K562 (cell line): ENCODE data around the gene CBX3.

Experiments
- ARNT ChIP-seq, 2 experiments: fragments of 450-650 bp; IDR thresholded peaks; 2 replicates each; pipeline ENCODE4 v1.6.1; 2016; ENCODE audit warnings: mild to moderate bottlenecking in 1 of 2
- BRD4 ChIP-seq: fragments of 200-600 bp; sonication (generic); IDR thresholded peaks from 2 replicates; pipeline ENCODE4 v1.6.1; 2017; ENCODE audit warnings: inconsistent platforms
- GTF2E2 ChIP-seq: fragments of 200-800 bp; sonication (Bioruptor generic); IDR thresholded peaks from 2 replicates; pipeline ENCODE4 v1.6.1; 2016; ENCODE audit warnings: missing genetic modification characterization, missing compliant biosample characterization
- HMG20A ChIP-seq: fragments of 450-650 bp; formaldehyde crosslinking; conservative IDR thresholded peaks from 2 replicates; pipeline ENCODE4 v1.4.0; 2020; ENCODE audit warnings: mild to moderate bottlenecking, mixed read lengths
- NFIC ChIP-seq: fragments of 450-650 bp; IDR thresholded peaks from 2 replicates; pipeline ENCODE4 v1.6.1; 2017; ENCODE audit warnings: mild to moderate bottlenecking, inconsistent platforms
- PML ChIP-seq: IDR thresholded peaks from 2 replicates; pipeline ENCODE4 v1.6.1; 2012; ENCODE audit warnings: low read length, inconsistent platforms
- POLR2A ChIP-seq: fragments of 450-650 bp; conservative IDR thresholded peaks from 2 replicates; pipeline ENCODE4 v1.6.1; 2016
- RAD21 ChIP-seq, 2 experiments: fragments of 250-450 bp in 1 of 2; fragments of 450-650 bp in 1 of 2; sonication (Bioruptor Pico) in 1 of 2; formaldehyde crosslinking in 1 of 2; IDR thresholded peaks in 1 of 2; conservative IDR thresholded peaks in 1 of 2; 2 replicates each; pipeline versions ENCODE4 v1.4.0 to v1.8.0; 2020 to 2022; ENCODE audit warnings: mild to moderate bottlenecking in 2 of 2, moderate library complexity in 1 of 2
- RBM39 ChIP-seq: fragments of 200-400 bp; formaldehyde crosslinking; optimal IDR thresholded peaks from 2 replicates; pipeline ENCODE3; 2018; ENCODE audit warnings: low read depth, low read length
- XRCC4 ChIP-seq: IDR thresholded peaks from one replicate; pipeline ENCODE4 v1.6.1; 2011; ENCODE audit not compliant: insufficient read depth, insufficient read length; ENCODE audit errors: extremely low read depth
- ZFX ChIP-seq: sonication (generic); formaldehyde crosslinking; IDR thresholded peaks from 2 replicates; pipeline ENCODE4 v1.8.0; 2022; ENCODE audit warnings: mild to moderate bottlenecking, missing genetic modification reagents, moderate library complexity
- ZNF57 ChIP-seq: fragments of 450-650 bp; formaldehyde crosslinking; IDR thresholded peaks from 2 replicates; pipeline ENCODE4 v1.4.0; 2020; ENCODE audit warnings: mild to moderate bottlenecking, moderate library complexity
- TF ChIP-seq, protein P1 (sequence below): fragments of 250-450 bp; sonication (Bioruptor Pico); IDR thresholded peaks from 2 replicates; pipeline ENCODE4 v1.5.0; 2021
- TF ChIP-seq, protein P2 (sequence below): sonication (generic); formaldehyde crosslinking; IDR thresholded peaks from 2 replicates; pipeline ENCODE4 v1.8.1; 2023; ENCODE audit warnings: mild to moderate bottlenecking, missing genetic modification reagents, moderate library complexity

DNA sequence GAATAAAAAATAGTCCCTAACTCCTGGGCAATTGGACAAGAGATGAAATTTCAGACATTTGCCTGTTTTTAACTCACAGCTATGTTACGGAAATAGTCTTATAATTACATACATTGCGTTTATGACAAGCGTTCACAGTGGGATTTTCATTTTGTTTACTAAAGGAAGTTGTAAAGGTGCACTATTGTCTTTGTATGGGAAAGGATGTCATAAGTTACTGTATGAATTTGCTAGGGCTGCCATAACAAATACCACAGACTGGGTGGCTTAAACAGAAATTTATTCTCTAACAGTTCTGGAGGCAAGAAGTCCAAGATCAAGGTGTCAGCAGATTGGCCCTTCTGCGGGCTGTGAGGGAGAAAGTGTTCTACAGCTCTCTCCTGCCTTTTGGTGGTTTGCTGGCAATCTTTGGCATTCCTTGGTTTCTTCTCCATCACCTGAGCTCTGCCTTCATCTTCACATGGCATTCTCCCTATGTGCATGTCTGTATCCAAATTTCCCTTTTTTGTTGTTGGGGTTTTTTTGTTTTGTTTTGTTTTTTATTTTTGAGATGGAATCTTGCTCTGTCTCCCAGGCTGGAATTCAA lies 43.9 kb upstream of the CBX3 start:
- TF ChIP-seq RBM39 (no peak), ZFX (CRISPR knock-in tag) (no peak), PML (no peak), ARNT (IDR thresholded peaks at IDR 0.05) (no peak), GTF2E2 (no peak), BRD4 (no peak), RAD21 (CRISPR knock-in tag; conservative IDR thresholded peaks at IDR 0.05 in 1 of 2, IDR thresholded peaks at IDR 0.05 in 1 of 2) (no peak), NFIC (no peak), ZNF57 (CRISPR knock-in tag) (no peak), POLR2A (no peak), HMG20A (CRISPR knock-in tag) (no peak), XRCC4 (no peak)
- TF ChIP-seq, protein P1, sequence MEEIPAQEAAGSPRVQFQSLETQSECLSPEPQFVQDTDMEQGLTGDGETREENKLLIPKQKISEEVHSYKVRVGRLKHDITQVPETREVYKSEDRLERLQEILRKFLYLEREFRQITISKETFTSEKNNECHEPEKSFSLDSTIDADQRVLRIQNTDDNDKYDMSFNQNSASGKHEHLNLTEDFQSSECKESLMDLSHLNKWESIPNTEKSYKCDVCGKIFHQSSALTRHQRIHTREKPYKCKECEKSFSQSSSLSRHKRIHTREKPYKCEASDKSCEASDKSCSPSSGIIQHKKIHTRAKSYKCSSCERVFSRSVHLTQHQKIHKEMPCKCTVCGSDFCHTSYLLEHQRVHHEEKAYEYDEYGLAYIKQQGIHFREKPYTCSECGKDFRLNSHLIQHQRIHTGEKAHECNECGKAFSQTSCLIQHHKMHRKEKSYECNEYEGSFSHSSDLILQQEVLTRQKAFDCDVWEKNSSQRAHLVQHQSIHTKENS (CRISPR knock-in tag), result no peak
- TF ChIP-seq, protein P2, sequence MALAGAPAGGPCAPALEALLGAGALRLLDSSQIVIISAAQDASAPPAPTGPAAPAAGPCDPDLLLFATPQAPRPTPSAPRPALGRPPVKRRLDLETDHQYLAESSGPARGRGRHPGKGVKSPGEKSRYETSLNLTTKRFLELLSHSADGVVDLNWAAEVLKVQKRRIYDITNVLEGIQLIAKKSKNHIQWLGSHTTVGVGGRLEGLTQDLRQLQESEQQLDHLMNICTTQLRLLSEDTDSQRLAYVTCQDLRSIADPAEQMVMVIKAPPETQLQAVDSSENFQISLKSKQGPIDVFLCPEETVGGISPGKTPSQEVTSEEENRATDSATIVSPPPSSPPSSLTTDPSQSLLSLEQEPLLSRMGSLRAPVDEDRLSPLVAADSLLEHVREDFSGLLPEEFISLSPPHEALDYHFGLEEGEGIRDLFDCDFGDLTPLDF (CRISPR knock-in tag), result no peak
